Measurements from ENCODE around the gene CPNE6. TPM values are rescaled to one million over a fixed set of nuclear protein-coding genes. Genes with fewer than 3 reads are reported as not detected.
A peak's percentile ranks its signal among the peaks of the same experiment; 100 is the strongest.

Gene CPNE6
- total and polyA plus RNA-seq, 8 donors = 0.12 TPM; not detected in 7

- no peaks in the 10 kb centered on the region for H3K9me3 ChIP-seq
- H3K4me1 ChIP-seq = peaks cover 6 to 50% of the 10 kb centered on the region in 2 donors
- DNase-seq (peak in 2 of 4 donors; percentile 19 to 20), ATAC-seq (no peak)
- no peak overlapping the region for H3K27ac ChIP-seq
- peaks cover 0 to 46% of the 10 kb centered on the region in 2 donors for H3K36me3 ChIP-seq
- intact Hi-C loops (cut with DNase I) = loop anchor here in 1 of 2 donors (10.0 kb wide), 1 partner anchor 82 kb away; no protein-coding TSS in a partner anchor
- H3K4me3 ChIP-seq = no peak overlapping the region
- H3K27me3 ChIP-seq = no peaks in the 10 kb centered on the region
- TF ChIP-seq CTCF (IDR thresholded peaks at IDR 0.05) = no peak
Observed at GRCh38 chr14:24096545-24097181, 25.3 kb downstream of the CPNE6 start.

- Histone ChIP-seq H3K27ac (no peak overlapping the region), H3K4me3 (no peak overlapping the region), H3K36me3 (peaks cover 0 to 60% of the 10 kb centered on the region in 2 donors), H3K27me3 (no peaks in the 10 kb centered on the region), H3K9me3 (no peaks in the 10 kb centered on the region), H3K4me1 (peaks cover 2 to 39% of the 10 kb centered on the region in 2 donors)
- intact Hi-C loops (cut with DNase I) = loop anchor here in 1 of 2 donors (10.0 kb wide), 1 partner anchor 84 kb away; no protein-coding TSS in a partner anchor
- no peak for TF ChIP-seq CTCF (IDR thresholded peaks at IDR 0.05)
- DNase-seq (peak in 2 of 4 donors; percentile 31 to 62), ATAC-seq (no peak)
Observed at GRCh38 chr14:24098229-24098926, 27.0 kb downstream of the CPNE6 start.

GRCh38 chr14:24098927-24099813 is 27.8 kb downstream of the CPNE6 start:
- no peak for TF ChIP-seq CTCF (IDR thresholded peaks at IDR 0.05)
- intact Hi-C loops (cut with DNase I) = loop anchor here in 1 of 2 donors (10.0 kb wide), 1 partner anchor 84 kb away; no protein-coding TSS in a partner anchor
- no peak overlapping the region for H3K4me3 ChIP-seq
- peaks cover 2 to 33% of the 10 kb centered on the region in 2 donors for H3K4me1 ChIP-seq
- no peak overlapping the region for H3K27ac ChIP-seq
- peaks cover 0 to 68% of the 10 kb centered on the region in 2 donors for H3K36me3 ChIP-seq
- DNase-seq = peak in 2 of 4 donors; percentile 32 to 69
- ATAC-seq = no peak
- H3K27me3 ChIP-seq = no peaks in the 10 kb centered on the region
- H3K9me3 ChIP-seq = no peaks in the 10 kb centered on the region

GRCh38 chr14:24100197-24100981 is 29.0 kb downstream of the CPNE6 start:
- H3K4me3 ChIP-seq = no peak overlapping the region
- no peaks in the 10 kb centered on the region for H3K27me3 ChIP-seq
- no peak overlapping the region for H3K27ac ChIP-seq
- H3K4me1 ChIP-seq = peaks cover 0 to 25% of the 10 kb centered on the region in 2 donors
- peak in 1 of 4 donors; percentile 22 for DNase-seq
- TF ChIP-seq CTCF (IDR thresholded peaks at IDR 0.05) = no peak
- no peak for ATAC-seq
- no peaks in the 10 kb centered on the region for H3K9me3 ChIP-seq
- intact Hi-C loops (cut with DNase I) = no loop called here
- H3K36me3 ChIP-seq = peaks cover 0 to 68% of the 10 kb centered on the region in 2 donors
